Heart right ventricle (tissue), 16 donors: Measurements from ENCODE around the gene GOT1. TPM values are rescaled to one million over a fixed set of nuclear protein-coding genes. Genes with fewer than 3 reads are reported as not detected.

Experiments
- ATAC-seq, 8 donors: fragments of 200-7000 bp; cut with Tn5 transposase; one replicate each; pipeline ENCODE4 v1.9.1; 2020; ENCODE audit warnings: mild to moderate bottlenecking in 8 of 8, moderate library complexity in 8 of 8, moderate number of reproducible peaks in 1 of 8
- DNase-seq, 2 donors: peaks; one replicate each; pipeline ENCODE4 v3.0.0-alpha.2; 2020
- H3K27ac ChIP-seq, 10 donors: fragments of 200-600 bp; sonication (generic) in 2 of 10; one replicate each; pipeline versions ENCODE4 v1.5.0 to v1.8.0; 2020 to 2022; ENCODE audit warnings: mild to moderate bottlenecking in 3 of 10
- H3K27me3 ChIP-seq, 7 donors: fragments of 200-600 bp; one replicate each; pipeline ENCODE4 v1.8.0; 2021 to 2022; ENCODE audit warnings: mild to moderate bottlenecking in 2 of 7
- H3K36me3 ChIP-seq, 9 donors: fragments of 200-600 bp; sonication (generic) in 1 of 9; one replicate each; pipeline versions ENCODE4 v1.5.0 to v1.8.0; 2020 to 2022; ENCODE audit warnings: mild to moderate bottlenecking in 2 of 9
- H3K4me1 ChIP-seq, 9 donors: fragments of 200-600 bp; sonication (generic) in 1 of 9; one replicate each; pipeline versions ENCODE4 v1.5.0 to v1.8.0; 2020 to 2022; ENCODE audit warnings: mild to moderate bottlenecking in 4 of 9
- H3K4me3 ChIP-seq, 10 donors: fragments of 200-600 bp; sonication (generic) in 2 of 10; one replicate each; pipeline versions ENCODE4 v1.5.0 to v1.8.0; 2020 to 2022; ENCODE audit warnings: mild to moderate bottlenecking in 7 of 10, moderate library complexity in 2 of 10
- H3K9me3 ChIP-seq, 11 donors: fragments of 200-600 bp in 10 of 11; sonication (generic) in 2 of 11; one replicate each; pipeline versions ENCODE4 v1.5.0 to v1.8.0; 2013 to 2022; ENCODE audit warnings: mild to moderate bottlenecking in 2 of 11, control low read depth in 1 of 11, moderate library complexity in 1 of 11
- WGBS, 2 donors: extraction: QIAGEN DNeasy Blood & Tissue Kit; methylation state at CpG; one replicate each; pipeline ENCODE4 v1.1.7; 2013; ENCODE audit warnings: inconsistent platforms in 1 of 2; 5-methylcytosine and 5-hydroxymethylcytosine counted together
- intact Hi-C, 10 donors: fragments of 100-400 bp; cut with DNase I; formaldehyde crosslinking; loops; one replicate each; pipeline versions ENCODE4 v1.11.1 to v1.14.2; 2022
- polyA plus RNA-seq, 2 donors: library from polyadenylated mRNA; stranded (reverse); fragments of 200-250 nt; gene quantifications; one replicate each; pipeline ENCODE4 v1.2.3, GENCODE V29; 2013
- total RNA-seq, 10 donors: library from RNA; stranded (reverse); fragmentation: NEBNext Ultra II Directional in 3 of 10; extraction: Animal tissue kit (Norgen Biotek cat#: 25700) in 3 of 10; gene quantifications; one replicate each; pipeline versions ENCODE4 v1.2.1 to v1.2.4, GENCODE V29; 2021 to 2023
- TF ChIP-seq, protein P1 (sequence below), 9 donors: fragments of 200-600 bp; sonication (generic) in 2 of 9; IDR thresholded peaks; one replicate each; pipeline versions ENCODE4 v1.5.0 to v1.8.0; 2021 to 2022; ENCODE audit warnings: antibody characterized with exemption in 9 of 9, mild to moderate bottlenecking in 5 of 9, moderate library complexity in 1 of 9
- donor health status: Arrhythmogenic right ventricular cardiomyopathy.
- donor health status: ischemic (EF 13 %, LVEDD 7.1; RV severe dilation, severe dysfunction).
- donor health status: healthy with polysubstance abuse.
- donor health status: DM: no; HTN: yes; CAD: no.
- donor health status: DM: no; HTN: no; CAD: no.
- donor health status: ischemic (EF 25% LVEDD 6.9; RV normal size, moderate dysfunction).
- donor health status: ischemic (EF 25% LVEDD 5.7; RV mildly dilated, moderate dysfunction).
- donor health status: healthy.
- donor health status: DM: yes; HTN: yes; CAD: no.
- donor health status: Ischemic cardiomyopathy.
- donor health status: ischemic (EF 35%, LVEDD 5.7; RV mildly dilated, moderate dysfunction).
- donor health status: nonischemic (EF 11% LVEDD 7.7; RV severe dilation, severe dysfunction).
- donor health status: DM: yes; HTN: yes; CAD: no.
- donor health status: PGD.
- donor health status: ischemic (EF 29% LVEDD 5.4; RV normal size, mild dysfunction).
- donor health status: nonischemic (EF 23%, LVEDD 6.1; RV moderate dilation, normal function).

Gene GOT1
- total and polyA plus RNA-seq, 12 donors, result 114 to 669 (median 561) TPM

DNA sequence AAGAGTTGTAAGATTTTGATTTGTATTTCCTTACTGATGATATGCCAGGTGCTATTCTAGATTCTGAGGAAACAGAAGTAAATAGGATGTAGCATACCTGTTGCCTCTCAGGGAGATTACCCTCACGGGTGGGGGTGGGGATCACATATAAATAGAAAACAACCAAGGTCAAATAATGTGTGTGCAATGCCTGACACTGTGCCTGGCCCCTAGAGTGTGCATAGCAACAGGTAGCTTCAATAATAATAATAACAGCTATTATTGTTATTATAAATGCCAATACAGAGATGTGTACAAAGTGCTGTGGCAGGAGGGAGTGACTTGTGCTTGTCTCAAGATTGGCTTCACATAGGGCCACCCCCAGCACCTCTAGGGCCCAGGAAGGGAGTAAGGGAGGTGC is 77.2 kb downstream of the GOT1 start:
- WGBS, 2 donors, result 60 to 73% methylated on average over 1 of the region's 1 CpG
- intact Hi-C loops, result no loop called here
- no peak for ATAC-seq

DNA sequence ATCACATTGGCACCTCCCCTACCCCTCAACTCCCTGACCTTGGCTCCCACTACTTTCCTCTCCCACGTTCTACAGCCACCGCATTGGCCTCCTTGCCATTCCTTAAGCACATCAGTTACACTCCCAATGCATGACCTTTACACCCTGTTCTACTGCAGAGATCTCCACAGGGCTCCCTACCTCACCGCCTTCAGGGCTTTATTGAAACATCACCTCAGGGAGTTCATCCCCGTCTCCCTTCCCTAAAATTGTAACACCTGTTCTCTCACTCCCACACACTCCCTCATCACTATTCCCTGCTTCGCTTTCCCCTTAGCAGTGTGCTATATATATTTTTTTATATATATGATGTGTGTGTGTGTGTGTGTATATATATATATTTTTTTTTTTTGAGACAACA is 82.8 kb downstream of the GOT1 start:
- Histone ChIP-seq H3K4me3 (no peak overlapping the region), H3K27me3 (peaks cover 0 to 21% (median 1%) of the 10 kb centered on the region in 7 donors), H3K4me1 (peaks cover 0 to 4% (median 0%) of the 10 kb centered on the region in 9 donors), H3K27ac (no peak overlapping the region), H3K36me3 (no peaks in the 10 kb centered on the region), H3K9me3 (no peaks in the 10 kb centered on the region)
- DNase-seq (no peak), ATAC-seq (no peak)
- intact Hi-C loops, result no loop called here
- 75 to 86% methylated on average over 5 of the region's 5 CpGs for WGBS, 2 donors
- TF ChIP-seq, protein P1, sequence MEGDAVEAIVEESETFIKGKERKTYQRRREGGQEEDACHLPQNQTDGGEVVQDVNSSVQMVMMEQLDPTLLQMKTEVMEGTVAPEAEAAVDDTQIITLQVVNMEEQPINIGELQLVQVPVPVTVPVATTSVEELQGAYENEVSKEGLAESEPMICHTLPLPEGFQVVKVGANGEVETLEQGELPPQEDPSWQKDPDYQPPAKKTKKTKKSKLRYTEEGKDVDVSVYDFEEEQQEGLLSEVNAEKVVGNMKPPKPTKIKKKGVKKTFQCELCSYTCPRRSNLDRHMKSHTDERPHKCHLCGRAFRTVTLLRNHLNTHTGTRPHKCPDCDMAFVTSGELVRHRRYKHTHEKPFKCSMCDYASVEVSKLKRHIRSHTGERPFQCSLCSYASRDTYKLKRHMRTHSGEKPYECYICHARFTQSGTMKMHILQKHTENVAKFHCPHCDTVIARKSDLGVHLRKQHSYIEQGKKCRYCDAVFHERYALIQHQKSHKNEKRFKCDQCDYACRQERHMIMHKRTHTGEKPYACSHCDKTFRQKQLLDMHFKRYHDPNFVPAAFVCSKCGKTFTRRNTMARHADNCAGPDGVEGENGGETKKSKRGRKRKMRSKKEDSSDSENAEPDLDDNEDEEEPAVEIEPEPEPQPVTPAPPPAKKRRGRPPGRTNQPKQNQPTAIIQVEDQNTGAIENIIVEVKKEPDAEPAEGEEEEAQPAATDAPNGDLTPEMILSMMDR (IDR thresholded peaks at IDR 0.05), result no peak

More for the DNA sequence above, 77.2 kb downstream of the GOT1 start:
- no peak overlapping the region for H3K4me3 ChIP-seq
- H3K36me3 ChIP-seq, result no peaks in the 10 kb centered on the region
- no peaks in the 10 kb centered on the region for H3K4me1 ChIP-seq
- TF ChIP-seq, protein P1 (IDR thresholded peaks at IDR 0.05), result no peak
- no peaks in the 10 kb centered on the region for H3K9me3 ChIP-seq
- H3K27me3 ChIP-seq, result peaks cover 0 to 25% (median 8%) of the 10 kb centered on the region in 7 donors
- no peak for DNase-seq
- no peak overlapping the region for H3K27ac ChIP-seq

Other genes with a start within 250 kb of the GOT1 start
- under 1 TPM in 4 of 10 donors, not detected in 6; 0.07 to 0.24 (median 0.13) TPM for gene HPSE2, start 194.8 kb downstream of the GOT1 start, total RNA-seq
- under 1 TPM; 0.04 to 0.22 TPM for gene HPSE2, start 194.8 kb downstream of the GOT1 start, polyA plus RNA-seq
- under 1 TPM in 6 of 10 donors, not detected in 4; 0.07 to 0.24 (median 0.14) TPM for gene CNNM1, start 101.3 kb downstream of the GOT1 start, total RNA-seq
- under 1 TPM; 0.01 to 0.07 TPM for gene CNNM1, start 101.3 kb downstream of the GOT1 start, polyA plus RNA-seq
- gene NKX2-3, start 102.3 kb upstream of the GOT1 start, total RNA-seq, result not detected
- gene NKX2-3, start 102.3 kb upstream of the GOT1 start, polyA plus RNA-seq, result not detected
- gene SLC25A28, start 189.8 kb upstream of the GOT1 start, total RNA-seq, result 10 to 100 TPM; 21.2 to 55.9 (median 29.8) TPM
- gene SLC25A28, start 189.8 kb upstream of the GOT1 start, polyA plus RNA-seq, result 100 to 1,000 TPM in 1 of 2 donors, 10 to 100 TPM in 1; 37.1 to 116 TPM
- 1 to 10 TPM; 1.7 to 3.8 (median 2.5) TPM for gene ENTPD7, start 228.9 kb upstream of the GOT1 start, total RNA-seq
- gene ENTPD7, start 228.9 kb upstream of the GOT1 start, polyA plus RNA-seq, result 1 to 10 TPM in 1 of 2 donors, under 1 TPM in 1; 0.22 to 1.2 TPM